GM21825 (cell line): ENCODE measurements around the gene HCRTR1.
"Not testable (repeated sequence)": the region's sequence is repeated elsewhere in the genome, so short reads cannot be mapped to it uniquely, and the experiment has no call there.

ENCODE experiments used
- ATAC-seq: cut with Tn5 transposase; IDR thresholded peaks from one replicate; pipeline ENCODE4 v1.9.1; 2021; ENCODE audit warnings: mild to moderate bottlenecking, moderate library complexity; ENCODE audit not compliant: unreplicated experiment

The HCRTR1 gene

GRCh38 chr1:31581821-31582810 lies 35.4 kb upstream of the HCRTR1 start:
- no peak for ATAC-seq

GRCh38 chr1:31583082-31583994 lies 34.2 kb upstream of the HCRTR1 start:
- no peak for ATAC-seq

GRCh38 chr1:31583995-31584868 lies 33.3 kb upstream of the HCRTR1 start:
- ATAC-seq = no peak

- no peak for ATAC-seq
Observed at GRCh38 chr1:31584869-31585735, 32.4 kb upstream of the HCRTR1 start.

- no peak for ATAC-seq
Observed at GRCh38 chr1:31585736-31586365, 31.6 kb upstream of the HCRTR1 start.

- ATAC-seq = no peak
Observed at GRCh38 chr1:31586376-31587327, 30.8 kb upstream of the HCRTR1 start.

GRCh38 chr1:31587328-31587699 lies 30.2 kb upstream of the HCRTR1 start:
- not testable (repeated sequence) for ATAC-seq

GRCh38 chr1:31587720-31588423 lies 29.6 kb upstream of the HCRTR1 start:
- ATAC-seq = no peak

GRCh38 chr1:31588751-31589515 lies 28.6 kb upstream of the HCRTR1 start:
- no peak for ATAC-seq

GRCh38 chr1:31591425-31592093 lies 25.9 kb upstream of the HCRTR1 start:
- ATAC-seq = no peak

GRCh38 chr1:31592132-31592531 lies 25.4 kb upstream of the HCRTR1 start:
- ATAC-seq = no peak

- no peak for ATAC-seq
Observed at GRCh38 chr1:31593136-31593665, 24.3 kb upstream of the HCRTR1 start.

- ATAC-seq = no peak
Observed at GRCh38 chr1:31593770-31594632, 23.5 kb upstream of the HCRTR1 start.

- no peak for ATAC-seq
Observed at GRCh38 chr1:31595836-31596736, 21.4 kb upstream of the HCRTR1 start.
